Endothelial cell (in vitro differentiated cells): ENCODE measurements around the gene FMNL3. TPM values are rescaled to one million over a fixed set of nuclear protein-coding genes. Genes with fewer than 3 reads are reported as not detected.

ENCODE experiments used
- DNase-seq: peaks from one replicate; pipeline ENCODE4 v3.0.0; 2021; ENCODE audit warnings: low spot score
- H3K27ac Mint-ChIP-seq: one replicate; pipeline ENCODE4 v1.8.0; 2021; ENCODE audit warnings: mixed read lengths, inconsistent platforms; ENCODE audit not compliant: unreplicated experiment
- H3K27me3 Mint-ChIP-seq: one replicate; pipeline ENCODE4 v1.8.0; 2021; ENCODE audit warnings: mild to moderate bottlenecking, moderate library complexity, mixed read lengths, inconsistent platforms; ENCODE audit not compliant: unreplicated experiment
- H3K36me3 Mint-ChIP-seq: one replicate; pipeline ENCODE4 v1.8.0; 2021; ENCODE audit warnings: mild to moderate bottlenecking, low read depth, mixed read lengths, inconsistent platforms; ENCODE audit not compliant: unreplicated experiment
- H3K4me1 Mint-ChIP-seq: one replicate; pipeline ENCODE4 v1.8.0; 2021; ENCODE audit warnings: mild to moderate bottlenecking, mixed read lengths, inconsistent platforms; ENCODE audit not compliant: unreplicated experiment
- H3K4me3 Mint-ChIP-seq: one replicate; pipeline ENCODE4 v1.8.0; 2021; ENCODE audit warnings: mild to moderate bottlenecking, mixed read lengths, inconsistent platforms; ENCODE audit not compliant: unreplicated experiment
- H3K9me3 Mint-ChIP-seq: one replicate; pipeline ENCODE4 v1.8.0; 2021; ENCODE audit warnings: mixed read lengths, inconsistent platforms; ENCODE audit not compliant: unreplicated experiment
- total RNA-seq: library from RNA; stranded (reverse); fragmentation: NEBNext Ultra II Directional; extraction: Animal tissue kit (Norgen Biotek cat#: 25700); gene quantifications from one replicate; pipeline ENCODE4 v1.2.1, GENCODE V29; 2021; ENCODE audit not compliant: unreplicated experiment
- TF ChIP-seq, protein P1 (sequence below): fragments of 200-600 bp; sonication (generic); IDR thresholded peaks from one replicate; pipeline ENCODE4 v1.5.0; 2021; ENCODE audit warnings: antibody characterized with exemption; ENCODE audit not compliant: unreplicated experiment

FMNL3 gene
- total RNA-seq, 1 donor from 2014 or later: 194 TPM

DNA sequence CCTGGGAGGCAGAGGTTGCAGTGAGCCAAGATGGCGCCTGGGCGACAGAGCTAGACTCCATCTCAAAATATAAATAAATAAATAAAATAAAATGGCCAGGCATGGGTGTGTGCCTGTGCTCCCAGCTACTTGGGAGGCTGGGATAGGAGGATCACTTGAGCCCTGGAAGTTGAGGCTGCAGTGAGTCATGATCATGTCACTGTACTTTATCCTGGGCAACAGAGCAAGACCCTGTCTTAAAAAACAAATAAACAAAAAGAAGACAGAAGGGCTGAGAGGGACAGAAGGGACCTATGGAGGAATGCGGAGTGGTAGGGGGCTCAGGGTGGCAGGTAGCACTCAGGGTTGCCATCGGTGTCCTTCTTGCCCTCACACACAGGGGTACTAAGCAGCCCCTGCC lies 43.0 kb downstream of the FMNL3 start:
- Mint-ChIP-seq H3K9me3 (no peaks in the 10 kb centered on the region), H3K4me3 (peak overlapping the region; percentile 65), H3K27me3 (peaks cover 14% of the 10 kb centered on the region), H3K36me3 (peaks cover 60% of the 10 kb centered on the region), H3K27ac (peak overlapping the region; percentile 92), H3K4me1 (peaks cover 85% of the 10 kb centered on the region)
- TF ChIP-seq, protein P1, sequence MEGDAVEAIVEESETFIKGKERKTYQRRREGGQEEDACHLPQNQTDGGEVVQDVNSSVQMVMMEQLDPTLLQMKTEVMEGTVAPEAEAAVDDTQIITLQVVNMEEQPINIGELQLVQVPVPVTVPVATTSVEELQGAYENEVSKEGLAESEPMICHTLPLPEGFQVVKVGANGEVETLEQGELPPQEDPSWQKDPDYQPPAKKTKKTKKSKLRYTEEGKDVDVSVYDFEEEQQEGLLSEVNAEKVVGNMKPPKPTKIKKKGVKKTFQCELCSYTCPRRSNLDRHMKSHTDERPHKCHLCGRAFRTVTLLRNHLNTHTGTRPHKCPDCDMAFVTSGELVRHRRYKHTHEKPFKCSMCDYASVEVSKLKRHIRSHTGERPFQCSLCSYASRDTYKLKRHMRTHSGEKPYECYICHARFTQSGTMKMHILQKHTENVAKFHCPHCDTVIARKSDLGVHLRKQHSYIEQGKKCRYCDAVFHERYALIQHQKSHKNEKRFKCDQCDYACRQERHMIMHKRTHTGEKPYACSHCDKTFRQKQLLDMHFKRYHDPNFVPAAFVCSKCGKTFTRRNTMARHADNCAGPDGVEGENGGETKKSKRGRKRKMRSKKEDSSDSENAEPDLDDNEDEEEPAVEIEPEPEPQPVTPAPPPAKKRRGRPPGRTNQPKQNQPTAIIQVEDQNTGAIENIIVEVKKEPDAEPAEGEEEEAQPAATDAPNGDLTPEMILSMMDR: no peak
- no peak for DNase-seq

DNA sequence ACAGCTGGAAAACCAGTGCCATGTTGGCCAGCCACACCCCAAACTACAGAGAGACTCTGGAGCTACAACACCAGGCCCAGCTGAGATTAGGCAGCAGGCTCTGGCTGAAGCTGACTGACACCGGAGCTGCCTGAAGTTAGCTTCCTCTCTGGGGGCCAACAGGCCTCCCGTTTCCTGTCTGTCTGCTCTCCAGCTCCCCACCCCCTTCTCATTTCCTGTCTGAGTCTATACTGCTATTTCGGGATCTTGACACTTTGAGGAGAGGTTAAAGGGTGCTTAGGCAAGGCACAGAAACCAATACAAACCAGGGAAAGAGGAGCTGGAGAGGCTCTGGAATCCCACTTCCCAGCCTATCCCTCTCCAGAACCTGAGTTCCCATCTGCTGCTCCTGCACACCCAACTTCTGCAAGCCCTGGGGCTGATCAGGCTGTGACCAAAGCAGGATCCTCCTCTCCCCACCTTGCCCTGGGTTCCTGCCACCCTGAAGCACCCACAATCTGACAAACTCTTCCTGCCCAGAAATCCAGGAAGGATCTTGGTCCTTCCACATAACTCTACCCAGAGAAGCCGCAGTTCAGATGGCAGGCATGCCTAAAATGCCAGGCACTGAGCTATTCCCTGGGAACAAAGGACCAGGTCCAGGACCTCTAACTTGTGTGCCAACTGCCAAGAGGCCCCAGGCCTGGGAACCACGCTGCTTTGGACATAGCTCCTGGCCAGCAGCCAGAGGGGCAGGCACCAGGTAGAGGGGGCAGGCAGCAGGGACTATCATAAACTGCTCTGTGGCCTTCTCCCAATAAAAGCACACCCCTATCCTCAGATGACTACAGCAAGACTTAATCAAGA lies 44.0 kb downstream of the FMNL3 start:
- peak overlapping the region; percentile 83 for H3K4me3 Mint-ChIP-seq
- TF ChIP-seq, protein P1: no peak
- H3K36me3 Mint-ChIP-seq: peaks cover 62% of the 10 kb centered on the region
- H3K9me3 Mint-ChIP-seq: no peaks in the 10 kb centered on the region
- H3K27ac Mint-ChIP-seq: peak overlapping the region; percentile 100
- peak; percentile 72 for DNase-seq
- H3K4me1 Mint-ChIP-seq: peaks cover 84% of the 10 kb centered on the region
- H3K27me3 Mint-ChIP-seq: peaks cover 12% of the 10 kb centered on the region

DNA sequence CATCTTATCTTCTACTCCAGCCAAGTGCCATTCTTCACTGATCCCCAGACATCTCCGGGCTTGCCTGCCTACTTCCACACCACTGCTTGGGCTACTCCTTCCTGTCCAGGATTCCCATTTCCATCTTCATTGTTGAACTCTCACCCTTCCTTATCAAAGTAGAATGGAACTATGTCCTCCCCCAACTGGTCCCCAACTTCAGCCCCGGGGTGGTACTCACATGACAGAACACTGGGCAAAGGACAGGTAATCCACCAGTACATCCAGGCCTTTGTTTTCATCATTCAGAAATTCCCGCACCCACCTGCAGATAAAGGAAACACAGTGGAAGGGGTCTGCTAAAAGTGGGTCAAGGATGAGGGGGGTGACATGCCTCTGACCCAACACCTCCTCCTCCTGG lies 45.5 kb downstream of the FMNL3 start:
- DNase-seq: no peak
- Mint-ChIP-seq H3K4me3 (peak overlapping the region; percentile 74), H3K27ac (peak overlapping the region; percentile 100), H3K4me1 (peaks cover 86% of the 10 kb centered on the region), H3K9me3 (no peaks in the 10 kb centered on the region), H3K36me3 (peaks cover 62% of the 10 kb centered on the region), H3K27me3 (peaks cover 8% of the 10 kb centered on the region)
- TF ChIP-seq, protein P1: no peak

DNA sequence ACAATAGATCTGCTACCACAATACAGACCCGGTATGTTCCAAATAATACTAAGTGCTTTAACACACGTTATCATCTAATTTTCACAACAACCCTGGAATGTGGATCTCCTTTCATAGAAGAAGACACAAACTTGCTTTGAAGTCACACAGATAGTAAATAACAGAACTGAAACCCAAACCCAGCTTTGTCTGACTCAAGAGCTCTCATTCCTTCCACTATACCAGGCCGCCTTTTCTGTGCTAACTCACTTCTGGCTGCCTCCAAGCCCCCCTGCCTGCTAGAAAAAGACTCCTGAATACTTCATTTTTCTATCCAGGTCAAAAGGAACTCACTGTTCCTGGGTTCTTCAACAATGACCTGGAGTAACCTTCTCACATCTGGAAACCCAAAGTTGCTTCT lies 46.0 kb downstream of the FMNL3 start:
- TF ChIP-seq, protein P1: no peak
- H3K27ac Mint-ChIP-seq: peak overlapping the region; percentile 100
- peaks cover 64% of the 10 kb centered on the region for H3K36me3 Mint-ChIP-seq
- peak overlapping the region; percentile 74 for H3K4me3 Mint-ChIP-seq
- no peaks in the 10 kb centered on the region for H3K9me3 Mint-ChIP-seq
- peaks cover 88% of the 10 kb centered on the region for H3K4me1 Mint-ChIP-seq
- peaks cover 14% of the 10 kb centered on the region for H3K27me3 Mint-ChIP-seq
- DNase-seq: no peak

DNA sequence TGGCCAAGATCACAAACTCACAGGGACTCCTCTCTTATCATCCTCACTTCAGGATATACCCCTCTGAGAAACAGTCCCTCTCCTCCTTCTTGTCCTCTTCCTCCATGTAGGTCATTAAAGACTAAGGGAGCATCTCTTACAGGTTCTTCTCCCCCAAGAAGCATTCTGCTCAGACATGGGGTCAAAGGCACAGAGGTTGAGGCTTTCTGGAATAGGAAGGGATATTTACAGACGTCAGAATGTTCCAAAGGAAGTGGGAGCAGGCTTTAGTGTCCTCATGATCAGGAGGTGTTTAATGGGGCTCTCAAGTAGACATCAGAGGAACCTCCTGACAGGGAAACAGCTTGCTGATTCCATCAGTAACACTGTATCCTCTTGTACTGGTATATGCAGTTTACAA lies 47.5 kb downstream of the FMNL3 start:
- DNase-seq: no peak
- Mint-ChIP-seq H3K4me1 (peaks cover 88% of the 10 kb centered on the region), H3K4me3 (peak overlapping the region; percentile 56), H3K27ac (peak overlapping the region; percentile 54), H3K36me3 (peaks cover 70% of the 10 kb centered on the region), H3K9me3 (no peaks in the 10 kb centered on the region), H3K27me3 (peaks cover 19% of the 10 kb centered on the region)
- TF ChIP-seq, protein P1: no peak
